WTC11 (cell line): Measurements from ENCODE around the gene HAND1. TPM values are rescaled to one million over a fixed set of nuclear protein-coding genes. Genes with fewer than 3 reads are reported as not detected.

ENCODE experiments used
- ATAC-seq: fragments of 200-7000 bp; cut with Tn5 transposase; 2 replicates; pipeline ENCODE4 v1.10.0; 2021; ENCODE audit warnings: mild to moderate bottlenecking, moderate library complexity
- CTCF ChIA-PET: fragments of 300-600 bp; sonication (Branson Sonifier 250); formaldehyde crosslinking; loops from one replicate; lab custom pipeline; 2021; ENCODE audit warnings: antibody characterized with exemption; lab: Charles Lee
- POLR2A ChIA-PET: fragments of 350-600 bp; sonication (Branson Sonifier 250); formaldehyde crosslinking; loops from one replicate; lab custom pipeline; 2021; ENCODE audit warnings: antibody characterized with exemption; lab: Charles Lee
- DNase-seq: peaks from one replicate; pipeline ENCODE4 v3.0.0; 2021; ENCODE audit warnings: low spot score
- H3K27ac Mint-ChIP-seq: 2 replicates; pipeline ENCODE4 v1.8.0; 2021; ENCODE audit warnings: mixed read lengths
- H3K27me3 Mint-ChIP-seq: 2 replicates; pipeline ENCODE4 v1.8.0; 2021; ENCODE audit warnings: low read depth, mild to moderate bottlenecking, moderate library complexity, mixed read lengths
- H3K36me3 Mint-ChIP-seq: 2 replicates; pipeline ENCODE4 v1.8.0; 2021; ENCODE audit warnings: mixed read lengths
- H3K4me1 Mint-ChIP-seq: 2 replicates; pipeline ENCODE4 v1.8.0; 2022; ENCODE audit warnings: mixed read lengths
- H3K4me3 Mint-ChIP-seq: 2 replicates; pipeline ENCODE4 v1.8.0; 2021; ENCODE audit warnings: mild to moderate bottlenecking, moderate library complexity, mixed read lengths
- H3K9me3 Mint-ChIP-seq: 2 replicates; pipeline ENCODE4 v1.8.0; 2021; ENCODE audit warnings: mixed read lengths
- CBFB ChIP-seq: sonication (generic); formaldehyde crosslinking; IDR thresholded peaks from 2 replicates; pipeline ENCODE4 v1.8.1; 2022; ENCODE audit warnings: mild to moderate bottlenecking, low read depth, missing genetic modification reagents
- FOXK1 ChIP-seq: sonication (generic); formaldehyde crosslinking; IDR thresholded peaks from 2 replicates; pipeline ENCODE4 v1.8.0; 2022; ENCODE audit warnings: mild to moderate bottlenecking, moderate library complexity, missing genetic modification reagents
- HMGA2 ChIP-seq: fragments of 250-450 bp; sonication (Bioruptor Pico); IDR thresholded peaks from 2 replicates; pipeline ENCODE4 v1.4.0; 2021; ENCODE audit warnings: mild to moderate bottlenecking, moderate library complexity
- MYBL2 ChIP-seq: sonication (generic); formaldehyde crosslinking; IDR thresholded peaks from 2 replicates; pipeline ENCODE4 v1.8.1; 2023; ENCODE audit warnings: mild to moderate bottlenecking, moderate library complexity, missing genetic modification reagents
- NFATC4 ChIP-seq: fragments of 250-450 bp; sonication (Bioruptor Pico); IDR thresholded peaks from 2 replicates; pipeline ENCODE4 v1.9.0; 2021; ENCODE audit warnings: mild to moderate bottlenecking
- NFE2L1 ChIP-seq: sonication (generic); formaldehyde crosslinking; IDR thresholded peaks from 2 replicates; pipeline ENCODE4 v1.8.1; 2023; ENCODE audit warnings: missing genetic modification reagents
- NR2C2 ChIP-seq: sonication (generic); formaldehyde crosslinking; IDR thresholded peaks from 2 replicates; pipeline ENCODE4 v1.8.0; 2022; ENCODE audit warnings: mild to moderate bottlenecking, missing genetic modification reagents
- RELA ChIP-seq: sonication (generic); formaldehyde crosslinking; IDR thresholded peaks from 2 replicates; pipeline ENCODE4 v1.8.1; 2022; ENCODE audit warnings: missing genetic modification reagents, mild to moderate bottlenecking, borderline replicate concordance
- SOX15 ChIP-seq: fragments of 250-450 bp; sonication (Bioruptor Pico); IDR thresholded peaks from 2 replicates; pipeline ENCODE4 v1.9.0; 2021; ENCODE audit warnings: mild to moderate bottlenecking
- TEAD1 ChIP-seq: sonication (generic); formaldehyde crosslinking; IDR thresholded peaks from 2 replicates; pipeline ENCODE4 v1.8.0; 2022; ENCODE audit warnings: mild to moderate bottlenecking, missing genetic modification reagents
- TEAD4 ChIP-seq: sonication (generic); formaldehyde crosslinking; IDR thresholded peaks from 2 replicates; pipeline ENCODE4 v1.8.0; 2022; ENCODE audit warnings: mild to moderate bottlenecking, missing genetic modification reagents
- ZNF121 ChIP-seq: sonication (generic); formaldehyde crosslinking; IDR thresholded peaks from 2 replicates; pipeline ENCODE4 v1.8.0; 2023; ENCODE audit warnings: missing genetic modification reagents
- ZNF219 ChIP-seq: sonication (generic); formaldehyde crosslinking; IDR thresholded peaks from 2 replicates; pipeline ENCODE4 v1.8.0; 2023; ENCODE audit warnings: missing genetic modification reagents, mild to moderate bottlenecking, borderline replicate concordance
- total RNA-seq: library from RNA; stranded (reverse); gene quantifications from 3 replicates; pipeline ENCODE4 v1.2.3, GENCODE V29; 2021
- TF ChIP-seq, protein P1 (sequence below): sonication (generic); formaldehyde crosslinking; IDR thresholded peaks from 2 replicates; pipeline ENCODE4 v1.8.0; 2023; ENCODE audit warnings: mild to moderate bottlenecking, missing genetic modification reagents
- TF ChIP-seq, protein P2 (sequence below): sonication (generic); formaldehyde crosslinking; IDR thresholded peaks from 2 replicates; pipeline ENCODE4 v1.8.1; 2023; ENCODE audit warnings: mild to moderate bottlenecking, missing genetic modification reagents
- TF ChIP-seq, protein P3 (sequence below): sonication (generic); formaldehyde crosslinking; IDR thresholded peaks from 2 replicates; pipeline ENCODE4 v1.8.1; 2023; ENCODE audit warnings: mild to moderate bottlenecking, missing genetic modification reagents, borderline replicate concordance
- TF ChIP-seq, protein P4 (sequence below): fragments of 250-450 bp; sonication (Bioruptor Pico); conservative IDR thresholded peaks from 2 replicates; pipeline ENCODE4 v1.9.0; 2021; ENCODE audit warnings: mild to moderate bottlenecking

The HAND1 gene
- total RNA-seq, 1 experiment from 2014 or later, result not detected

DNA sequence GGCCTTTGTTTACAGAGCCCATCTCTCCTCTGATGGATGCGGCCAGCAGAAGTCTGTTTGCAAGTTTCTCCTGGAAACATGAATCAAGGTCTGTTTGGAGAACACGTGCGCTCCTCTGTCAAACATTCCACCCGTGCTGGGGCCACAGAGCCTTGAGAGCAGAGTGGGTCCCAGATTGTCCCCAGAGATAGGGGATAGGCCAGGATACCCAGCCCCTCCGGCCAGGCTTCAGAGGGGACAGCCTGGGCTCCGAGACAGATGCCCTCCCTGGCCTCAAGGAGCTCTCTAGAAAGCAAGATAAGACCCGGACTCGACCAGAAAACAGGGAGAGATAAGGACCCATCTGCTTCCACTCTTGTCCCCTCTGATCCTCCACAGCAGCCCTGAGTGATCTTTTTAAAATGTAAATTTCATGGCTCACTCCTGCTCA, 40.4 kb upstream of the HAND1 start:
- no peak for DNase-seq
- ChIA-PET POLR2A (no interaction called here), CTCF (interaction anchor here (1.0 to 3.4 kb wide), 3 partner anchors 15 to 113 kb away, joined by 4 to 51 read pairs (median 5); no protein-coding TSS in a partner anchor)
- Mint-ChIP-seq H3K4me3 (no peak overlapping the region), H3K9me3 (no peaks in the 10 kb centered on the region), H3K36me3 (no peaks in the 10 kb centered on the region), H3K27ac (no peak overlapping the region), H3K27me3 (peaks cover 23% of the 10 kb centered on the region), H3K4me1 (peaks cover 22% of the 10 kb centered on the region)
- no peak for TF ChIP-seq SOX15 (CRISPR knock-in tag)
- no peak for ATAC-seq

DNA sequence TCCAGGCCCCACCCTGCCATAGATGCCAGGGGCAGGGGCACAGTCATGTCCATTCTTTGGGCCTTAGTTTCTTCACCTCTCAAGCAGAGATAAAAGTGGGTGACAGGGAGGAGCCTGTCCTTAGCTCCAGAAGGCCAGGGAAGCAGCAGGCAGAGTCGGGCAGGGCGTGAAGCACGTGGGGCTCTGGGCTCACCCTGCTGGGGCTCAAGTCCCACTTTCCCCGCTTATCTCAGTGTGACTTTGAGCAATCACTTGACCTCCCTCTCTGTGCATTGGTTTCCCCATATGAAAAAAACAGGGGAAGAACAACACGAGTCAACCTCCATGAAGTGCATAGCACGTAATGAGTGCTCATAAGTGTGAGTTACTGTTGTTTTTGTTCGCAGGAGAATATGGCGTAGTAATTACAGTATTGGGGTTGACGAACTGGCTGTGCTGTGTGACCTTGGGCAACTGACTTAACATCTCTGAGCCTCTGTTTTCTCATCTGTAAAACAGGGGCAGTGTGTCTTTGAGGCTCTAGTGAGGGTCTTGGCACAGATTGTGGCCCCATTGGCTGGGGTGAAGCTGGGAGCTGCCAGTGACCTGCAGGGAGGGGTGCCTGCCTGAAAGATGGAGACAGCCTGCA, 39.9 kb upstream of the HAND1 start:
- H3K27me3 Mint-ChIP-seq, result peaks cover 19% of the 10 kb centered on the region
- CTCF ChIA-PET, result interaction anchor here (1.6 kb wide), 1 partner anchor 21 kb away, joined by 5 read pairs; no protein-coding TSS in a partner anchor
- H3K4me1 Mint-ChIP-seq, result peaks cover 20% of the 10 kb centered on the region
- POLR2A ChIA-PET, result no interaction called here
- no peak for DNase-seq
- H3K9me3 Mint-ChIP-seq, result no peaks in the 10 kb centered on the region
- TF ChIP-seq HMGA2 (CRISPR knock-in tag), result no peak
- no peak for TF ChIP-seq NFE2L1
- TF ChIP-seq TEAD4, result no peak
- TF ChIP-seq NR2C2 (CRISPR knock-in tag), result no peak
- TF ChIP-seq, protein P1, sequence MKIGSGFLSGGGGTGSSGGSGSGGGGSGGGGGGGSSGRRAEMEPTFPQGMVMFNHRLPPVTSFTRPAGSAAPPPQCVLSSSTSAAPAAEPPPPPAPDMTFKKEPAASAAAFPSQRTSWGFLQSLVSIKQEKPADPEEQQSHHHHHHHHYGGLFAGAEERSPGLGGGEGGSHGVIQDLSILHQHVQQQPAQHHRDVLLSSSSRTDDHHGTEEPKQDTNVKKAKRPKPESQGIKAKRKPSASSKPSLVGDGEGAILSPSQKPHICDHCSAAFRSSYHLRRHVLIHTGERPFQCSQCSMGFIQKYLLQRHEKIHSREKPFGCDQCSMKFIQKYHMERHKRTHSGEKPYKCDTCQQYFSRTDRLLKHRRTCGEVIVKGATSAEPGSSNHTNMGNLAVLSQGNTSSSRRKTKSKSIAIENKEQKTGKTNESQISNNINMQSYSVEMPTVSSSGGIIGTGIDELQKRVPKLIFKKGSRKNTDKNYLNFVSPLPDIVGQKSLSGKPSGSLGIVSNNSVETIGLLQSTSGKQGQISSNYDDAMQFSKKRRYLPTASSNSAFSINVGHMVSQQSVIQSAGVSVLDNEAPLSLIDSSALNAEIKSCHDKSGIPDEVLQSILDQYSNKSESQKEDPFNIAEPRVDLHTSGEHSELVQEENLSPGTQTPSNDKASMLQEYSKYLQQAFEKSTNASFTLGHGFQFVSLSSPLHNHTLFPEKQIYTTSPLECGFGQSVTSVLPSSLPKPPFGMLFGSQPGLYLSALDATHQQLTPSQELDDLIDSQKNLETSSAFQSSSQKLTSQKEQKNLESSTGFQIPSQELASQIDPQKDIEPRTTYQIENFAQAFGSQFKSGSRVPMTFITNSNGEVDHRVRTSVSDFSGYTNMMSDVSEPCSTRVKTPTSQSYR (CRISPR knock-in tag), result no peak
- no peak for TF ChIP-seq CBFB (CRISPR knock-in tag)
- TF ChIP-seq ZNF219 (CRISPR knock-in tag), result no peak
- no peak for TF ChIP-seq TEAD1 (CRISPR knock-in tag)
- TF ChIP-seq RELA (CRISPR knock-in tag), result no peak
- no peak for TF ChIP-seq ZNF121 (CRISPR knock-in tag)
- TF ChIP-seq, protein P2, sequence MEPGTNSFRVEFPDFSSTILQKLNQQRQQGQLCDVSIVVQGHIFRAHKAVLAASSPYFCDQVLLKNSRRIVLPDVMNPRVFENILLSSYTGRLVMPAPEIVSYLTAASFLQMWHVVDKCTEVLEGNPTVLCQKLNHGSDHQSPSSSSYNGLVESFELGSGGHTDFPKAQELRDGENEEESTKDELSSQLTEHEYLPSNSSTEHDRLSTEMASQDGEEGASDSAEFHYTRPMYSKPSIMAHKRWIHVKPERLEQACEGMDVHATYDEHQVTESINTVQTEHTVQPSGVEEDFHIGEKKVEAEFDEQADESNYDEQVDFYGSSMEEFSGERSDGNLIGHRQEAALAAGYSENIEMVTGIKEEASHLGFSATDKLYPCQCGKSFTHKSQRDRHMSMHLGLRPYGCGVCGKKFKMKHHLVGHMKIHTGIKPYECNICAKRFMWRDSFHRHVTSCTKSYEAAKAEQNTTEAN (CRISPR knock-in tag), result no peak
- TF ChIP-seq NFATC4 (CRISPR knock-in tag), result no peak
- no peak for TF ChIP-seq FOXK1
- TF ChIP-seq, protein P3, sequence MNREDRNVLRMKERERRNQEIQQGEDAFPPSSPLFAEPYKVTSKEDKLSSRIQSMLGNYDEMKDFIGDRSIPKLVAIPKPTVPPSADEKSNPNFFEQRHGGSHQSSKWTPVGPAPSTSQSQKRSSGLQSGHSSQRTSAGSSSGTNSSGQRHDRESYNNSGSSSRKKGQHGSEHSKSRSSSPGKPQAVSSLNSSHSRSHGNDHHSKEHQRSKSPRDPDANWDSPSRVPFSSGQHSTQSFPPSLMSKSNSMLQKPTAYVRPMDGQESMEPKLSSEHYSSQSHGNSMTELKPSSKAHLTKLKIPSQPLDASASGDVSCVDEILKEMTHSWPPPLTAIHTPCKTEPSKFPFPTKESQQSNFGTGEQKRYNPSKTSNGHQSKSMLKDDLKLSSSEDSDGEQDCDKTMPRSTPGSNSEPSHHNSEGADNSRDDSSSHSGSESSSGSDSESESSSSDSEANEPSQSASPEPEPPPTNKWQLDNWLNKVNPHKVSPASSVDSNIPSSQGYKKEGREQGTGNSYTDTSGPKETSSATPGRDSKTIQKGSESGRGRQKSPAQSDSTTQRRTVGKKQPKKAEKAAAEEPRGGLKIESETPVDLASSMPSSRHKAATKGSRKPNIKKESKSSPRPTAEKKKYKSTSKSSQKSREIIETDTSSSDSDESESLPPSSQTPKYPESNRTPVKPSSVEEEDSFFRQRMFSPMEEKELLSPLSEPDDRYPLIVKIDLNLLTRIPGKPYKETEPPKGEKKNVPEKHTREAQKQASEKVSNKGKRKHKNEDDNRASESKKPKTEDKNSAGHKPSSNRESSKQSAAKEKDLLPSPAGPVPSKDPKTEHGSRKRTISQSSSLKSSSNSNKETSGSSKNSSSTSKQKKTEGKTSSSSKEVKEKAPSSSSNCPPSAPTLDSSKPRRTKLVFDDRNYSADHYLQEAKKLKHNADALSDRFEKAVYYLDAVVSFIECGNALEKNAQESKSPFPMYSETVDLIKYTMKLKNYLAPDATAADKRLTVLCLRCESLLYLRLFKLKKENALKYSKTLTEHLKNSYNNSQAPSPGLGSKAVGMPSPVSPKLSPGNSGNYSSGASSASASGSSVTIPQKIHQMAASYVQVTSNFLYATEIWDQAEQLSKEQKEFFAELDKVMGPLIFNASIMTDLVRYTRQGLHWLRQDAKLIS (CRISPR knock-in tag), result no peak
- TF ChIP-seq, protein P4, sequence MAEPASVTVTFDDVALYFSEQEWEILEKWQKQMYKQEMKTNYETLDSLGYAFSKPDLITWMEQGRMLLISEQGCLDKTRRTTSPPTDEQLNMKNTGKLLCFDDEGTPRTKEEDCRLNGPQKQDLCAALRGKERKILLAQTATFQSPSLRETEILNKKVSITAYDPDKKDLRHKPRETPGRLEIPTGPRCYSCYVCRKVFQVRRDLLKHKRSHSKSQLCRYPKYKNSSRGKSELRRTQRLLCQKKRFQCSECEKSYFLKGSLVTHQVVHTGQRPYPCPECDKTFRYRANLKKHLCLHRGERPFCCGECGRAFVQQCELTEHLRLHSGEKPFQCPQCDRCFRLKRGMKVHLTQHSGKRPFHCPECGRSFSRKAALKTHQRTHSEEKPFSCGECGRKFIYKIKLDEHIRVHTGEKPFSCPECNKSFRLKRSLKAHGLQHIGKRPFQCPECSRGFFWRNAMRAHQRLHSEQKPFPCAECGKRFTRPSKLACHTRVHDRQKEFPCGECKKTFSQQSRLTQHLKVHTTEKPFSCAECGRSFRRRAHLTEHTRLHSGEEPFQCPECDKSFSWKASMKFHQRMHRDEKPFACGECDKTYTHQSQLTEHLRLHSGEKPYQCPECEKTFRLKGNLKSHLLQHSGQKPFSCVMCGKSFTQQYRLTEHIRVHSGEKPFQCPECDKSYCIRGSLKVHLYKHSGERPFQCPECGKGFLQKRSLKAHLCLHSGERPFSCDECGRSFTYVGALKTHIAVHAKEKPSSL (CRISPR knock-in tag), result no peak
- no peak for TF ChIP-seq MYBL2 (CRISPR knock-in tag)
- no peaks in the 10 kb centered on the region for H3K36me3 Mint-ChIP-seq
- H3K4me3 Mint-ChIP-seq, result no peak overlapping the region
- H3K27ac Mint-ChIP-seq, result no peak overlapping the region
- no peak for ATAC-seq
